CD4-positive, alpha-beta T cell treated with Interleukin-15 for 4 hours (primary cell): Measurements from ENCODE around the gene E4F1.
"Not testable (repeated sequence)": the region's sequence is repeated elsewhere in the genome, so short reads cannot be mapped to it uniquely, and the experiment has no call there.

Source experiments
- DNase-seq: peaks from one replicate; pipeline ENCODE4 v3.0.0-alpha.2; 2020; ENCODE audit warnings: low spot score

The E4F1 gene

GRCh38 chr16:2231016-2231931, 7.9 kb downstream of the E4F1 start:
- no peak for DNase-seq

- no peak for DNase-seq
Observed at GRCh38 chr16:2232094-2232990, 9.0 kb downstream of the E4F1 start.

GRCh38 chr16:2233046-2233775, 9.8 kb downstream of the E4F1 start:
- no peak for DNase-seq

GRCh38 chr16:2233872-2234812, 10.8 kb downstream of the E4F1 start:
- no peak for DNase-seq

GRCh38 chr16:2234813-2235170, 11.4 kb downstream of the E4F1 start:
- no peak for DNase-seq

- no peak for DNase-seq
Observed at GRCh38 chr16:2235234-2235651, 11.9 kb downstream of the E4F1 start.

- DNase-seq = no peak
Observed at GRCh38 chr16:2235695-2236336, 12.4 kb downstream of the E4F1 start.

GRCh38 chr16:2236337-2237101, 13.1 kb downstream of the E4F1 start, which contains the start of gene DNASE1L2:
TSS of gene DNASE1L2 (plus strand) at chr16:2236444. CDS start at chr16:2236817, 373 bp downstream.
- DNase-seq = no peak

- DNase-seq = no peak
Observed at GRCh38 chr16:2237102-2237482, 13.7 kb downstream of the E4F1 start.

- DNase-seq = no peak
Observed at GRCh38 chr16:2237493-2238149, 14.2 kb downstream of the E4F1 start.

GRCh38 chr16:2238150-2238837, 14.9 kb downstream of the E4F1 start:
- no peak for DNase-seq

GRCh38 chr16:2238838-2239675, 15.7 kb downstream of the E4F1 start:
- no peak for DNase-seq

GRCh38 chr16:2240331-2240730, 16.9 kb downstream of the E4F1 start:
- DNase-seq = not testable (repeated sequence)

- DNase-seq = no peak
Observed at GRCh38 chr16:2242598-2242997, 19.2 kb downstream of the E4F1 start.

GRCh38 chr16:2243031-2243528, 19.7 kb downstream of the E4F1 start:
- no peak for DNase-seq

GRCh38 chr16:2243781-2244180, 20.4 kb downstream of the E4F1 start:
- DNase-seq = no peak

GRCh38 chr16:2244301-2244700, 20.9 kb downstream of the E4F1 start:
- no peak for DNase-seq
